GM21717 (cell line): ENCODE measurements around the gene CERK.

Source experiments
- ATAC-seq: cut with Tn5 transposase; IDR thresholded peaks from one replicate; pipeline ENCODE4 v1.9.1; 2021; ENCODE audit warnings: mild to moderate bottlenecking, moderate library complexity; ENCODE audit not compliant: unreplicated experiment

CERK gene

DNA sequence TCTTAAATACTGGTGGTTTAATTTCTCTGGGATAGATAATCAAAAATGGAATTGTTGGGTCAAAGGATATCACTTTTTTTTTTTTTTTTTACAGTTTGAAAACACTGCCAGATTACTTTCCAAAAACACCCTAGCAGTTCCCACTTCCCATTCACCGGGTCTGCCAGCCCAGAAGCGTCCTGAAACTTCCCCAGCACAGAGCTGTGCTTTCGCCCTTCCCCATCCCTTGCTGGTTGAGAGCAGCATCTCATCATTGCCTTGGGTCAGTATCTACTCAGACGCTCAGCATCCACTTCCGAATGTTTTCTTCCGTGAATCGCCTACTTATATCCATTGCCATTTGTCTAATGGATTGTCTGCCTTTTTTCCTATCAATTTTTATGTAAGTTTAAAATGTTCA is 5.5 kb downstream of the CERK start:
- ATAC-seq, result no peak

DNA sequence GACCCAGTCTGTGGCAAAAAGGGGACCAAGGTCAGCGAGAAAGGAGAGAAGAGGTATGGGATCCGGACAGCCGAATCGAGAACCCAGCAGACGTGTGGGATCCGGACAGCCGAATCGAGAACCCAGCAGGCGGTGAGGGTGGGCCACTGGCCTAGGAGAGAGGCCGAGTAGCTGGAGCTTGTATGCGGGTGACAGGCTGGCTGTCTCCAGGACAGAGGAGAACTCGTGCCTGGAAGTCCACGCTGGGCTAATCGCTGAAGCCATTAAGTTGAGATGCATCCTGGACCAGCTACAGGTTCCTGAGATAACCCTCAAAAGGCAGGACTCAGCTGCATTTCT is 6.0 kb downstream of the CERK start:
- ATAC-seq, result no peak

DNA sequence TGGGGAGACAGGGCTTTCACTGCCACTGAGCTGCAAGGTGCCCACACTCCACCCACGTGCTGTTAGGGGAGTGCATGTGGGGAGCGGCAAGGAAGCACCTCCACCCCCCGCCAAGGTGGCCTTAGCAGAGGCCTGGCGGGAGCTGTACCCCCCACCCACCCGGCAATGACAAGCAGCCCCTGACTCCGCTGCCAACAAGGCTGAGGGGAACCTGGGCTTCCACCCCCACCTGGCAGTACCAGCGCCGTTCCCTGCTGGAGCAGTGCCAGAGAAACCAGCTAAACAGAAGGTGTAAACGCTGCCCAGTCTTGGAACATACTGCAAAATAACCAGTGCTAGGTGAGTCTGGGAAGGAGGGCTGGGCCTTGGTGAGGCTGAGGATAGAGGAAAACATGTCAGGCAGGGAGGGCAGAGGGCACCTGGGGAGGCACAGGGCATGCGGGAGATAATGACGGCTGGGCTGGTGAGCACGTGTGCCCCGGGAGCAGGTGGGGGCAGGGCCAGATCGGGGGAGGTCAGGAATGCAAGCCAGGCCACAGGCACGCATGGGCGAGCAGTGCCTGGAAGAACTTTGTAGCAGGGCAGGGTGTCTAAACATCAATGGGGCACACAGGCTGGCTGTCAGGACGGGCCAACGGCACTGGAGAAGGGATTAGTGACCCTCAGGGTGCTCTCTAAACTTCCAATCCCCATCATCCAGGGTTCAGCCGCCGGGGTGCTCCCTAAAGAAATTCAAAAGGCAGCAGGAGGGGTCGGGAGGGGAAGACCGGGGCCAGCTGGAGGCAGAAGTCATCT is 6.6 kb downstream of the CERK start:
- ATAC-seq, result no peak

DNA sequence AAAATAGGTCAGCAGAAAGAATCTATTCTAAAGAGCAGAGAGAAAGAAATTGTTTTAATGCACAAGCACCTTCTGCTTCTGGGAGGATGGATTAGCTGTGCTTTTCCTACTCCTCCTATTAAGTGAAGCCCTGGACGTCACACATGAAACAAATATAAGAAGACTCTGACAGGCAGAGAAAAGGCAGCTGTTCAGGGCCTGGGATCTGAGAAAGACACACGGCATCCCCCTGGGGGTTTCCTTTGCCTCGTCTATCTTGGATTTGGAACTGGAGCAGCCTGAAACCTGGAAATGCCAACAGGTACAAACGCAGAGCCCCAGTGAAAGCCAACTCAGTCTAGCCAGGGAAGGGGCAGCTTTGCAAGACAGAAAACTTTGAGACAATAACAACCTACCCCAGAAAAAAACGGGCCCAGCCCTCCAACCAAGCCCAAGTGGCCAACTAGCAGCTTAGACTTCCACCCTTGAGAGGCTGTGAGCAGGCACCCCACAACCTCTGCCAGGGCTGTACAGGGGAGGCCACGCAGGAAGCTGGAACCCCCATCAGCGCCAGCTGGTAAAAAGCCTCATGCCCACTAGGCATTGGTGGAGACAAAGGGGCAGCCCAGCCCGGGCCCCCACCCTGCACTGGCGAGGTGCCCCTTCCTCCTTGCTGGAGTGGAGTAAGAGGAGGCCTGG is 7.3 kb downstream of the CERK start:
- no peak for ATAC-seq

DNA sequence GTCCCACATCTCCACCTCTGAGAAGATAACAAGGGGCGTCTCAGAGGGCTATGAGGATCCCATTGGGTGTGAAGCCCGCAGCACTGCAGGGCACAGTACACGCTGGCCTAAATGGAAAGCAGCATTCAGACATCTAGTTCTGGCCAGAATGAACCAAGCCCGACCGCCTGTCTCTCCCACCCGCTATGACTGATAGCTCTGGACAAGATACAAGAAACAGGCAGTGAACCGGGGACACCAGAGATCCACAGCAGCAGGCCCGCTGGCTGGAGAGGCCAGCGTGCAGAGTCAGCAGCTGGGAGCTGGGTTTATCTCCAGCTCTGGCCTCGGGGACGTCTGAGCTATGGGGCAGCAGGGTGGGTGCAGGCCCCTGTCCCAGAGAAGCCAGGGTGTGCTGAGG is 9.6 kb downstream of the CERK start:
- no peak for ATAC-seq

DNA sequence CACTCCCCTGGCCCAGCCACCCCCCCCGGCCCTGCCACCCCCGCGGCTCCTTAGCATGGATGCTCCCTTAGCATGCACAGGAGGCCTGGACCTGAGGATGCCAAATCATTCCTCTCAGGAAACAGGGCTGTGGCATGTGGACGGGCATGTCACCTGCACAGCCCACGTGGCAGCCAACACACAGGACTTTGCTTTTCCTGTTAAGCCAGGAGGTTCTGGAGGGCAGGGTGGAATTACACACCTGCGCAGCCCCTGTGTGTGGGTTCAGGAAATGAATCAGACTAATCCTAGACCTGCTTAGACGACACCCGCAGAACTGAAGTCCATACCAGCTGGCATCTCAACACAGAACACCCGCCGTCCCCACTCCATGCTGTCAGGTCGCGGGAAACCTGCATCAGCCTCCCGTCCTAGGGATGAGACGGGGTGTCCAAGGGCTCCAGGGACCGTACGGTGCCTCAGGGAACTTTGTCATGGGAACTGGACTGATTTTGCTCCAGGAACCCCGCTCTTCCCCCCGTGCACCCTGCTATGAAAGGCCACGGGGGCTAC is 10.2 kb downstream of the CERK start:
- ATAC-seq, result no peak

DNA sequence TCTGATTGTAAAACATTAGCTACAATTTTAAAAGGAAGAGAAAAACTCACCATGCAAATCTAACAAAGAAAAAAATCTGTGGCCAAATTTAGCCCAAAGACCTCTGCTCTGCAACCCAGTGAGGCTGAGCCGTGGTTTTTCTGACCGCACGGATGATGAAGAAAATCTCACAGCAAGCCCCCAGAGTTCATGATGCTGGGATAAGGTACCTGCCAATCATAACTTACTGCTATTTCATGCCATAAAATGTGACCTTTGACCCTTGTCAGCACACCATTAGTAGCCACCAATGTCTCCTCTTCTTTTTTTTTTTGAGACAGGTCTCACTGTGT is 11.1 kb downstream of the CERK start:
- ATAC-seq, result no peak

DNA sequence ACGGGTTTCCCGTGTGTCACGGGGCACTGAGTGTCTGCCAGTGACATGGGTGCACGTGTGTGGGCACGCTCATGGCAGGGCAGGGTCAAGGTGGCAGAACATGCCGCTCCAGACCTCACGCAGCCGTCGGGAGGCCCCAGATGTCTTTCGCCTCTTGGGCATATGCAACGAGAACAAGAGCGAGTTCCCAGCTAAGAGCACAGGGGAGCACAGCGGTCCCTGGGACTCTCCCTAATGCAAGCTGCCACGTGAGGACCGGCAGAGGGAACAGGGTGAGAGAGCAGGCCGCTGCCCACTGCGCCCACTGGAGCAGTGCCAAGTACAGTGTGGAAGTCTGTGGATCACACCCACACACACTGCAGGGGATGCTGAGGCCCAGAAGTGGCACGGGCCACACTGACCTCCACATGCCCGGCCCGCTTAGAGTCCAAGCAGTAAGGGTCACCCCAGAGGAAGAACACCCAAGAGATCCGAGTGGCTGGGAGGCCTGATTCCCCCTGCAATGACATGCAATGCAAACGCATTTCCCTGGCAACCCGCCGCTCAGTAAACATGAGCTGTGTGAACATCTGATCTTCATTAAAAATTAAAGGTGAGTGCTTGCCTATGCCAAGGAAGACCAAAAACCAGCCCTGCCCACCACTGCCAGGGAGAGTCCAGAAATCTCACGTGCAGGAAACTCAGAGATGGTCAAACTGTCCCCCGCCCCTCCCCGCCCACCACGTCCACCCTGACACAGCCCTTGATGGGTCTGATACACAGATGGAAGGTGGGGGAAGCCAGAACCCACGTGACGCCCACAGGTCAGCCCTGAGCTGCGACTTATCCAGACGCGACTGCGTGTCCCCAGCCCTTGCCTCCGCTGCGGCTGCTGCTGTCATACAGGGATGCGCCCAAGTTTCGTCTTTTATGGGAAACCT is 11.7 kb downstream of the CERK start:
- ATAC-seq, result no peak

DNA sequence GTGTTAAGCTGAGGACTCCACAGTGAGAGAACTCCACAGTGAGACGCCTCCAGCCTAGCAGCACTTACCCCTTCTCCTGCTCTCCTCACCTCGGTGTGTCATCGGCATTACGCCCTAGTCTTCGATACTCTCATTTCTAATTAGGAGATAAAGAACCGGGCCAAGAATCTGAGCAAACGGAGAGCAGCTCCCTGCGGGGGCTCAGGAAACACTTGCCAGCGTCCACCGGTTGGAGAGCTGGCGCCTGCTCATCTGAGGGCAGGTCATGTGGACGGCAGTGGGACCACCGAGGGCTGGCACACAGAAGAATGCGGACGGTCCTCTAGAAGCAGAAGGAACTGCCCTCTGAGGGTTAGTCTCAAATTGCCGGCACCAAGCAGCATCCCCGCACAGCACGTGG is 13.0 kb downstream of the CERK start:
- ATAC-seq, result no peak

DNA sequence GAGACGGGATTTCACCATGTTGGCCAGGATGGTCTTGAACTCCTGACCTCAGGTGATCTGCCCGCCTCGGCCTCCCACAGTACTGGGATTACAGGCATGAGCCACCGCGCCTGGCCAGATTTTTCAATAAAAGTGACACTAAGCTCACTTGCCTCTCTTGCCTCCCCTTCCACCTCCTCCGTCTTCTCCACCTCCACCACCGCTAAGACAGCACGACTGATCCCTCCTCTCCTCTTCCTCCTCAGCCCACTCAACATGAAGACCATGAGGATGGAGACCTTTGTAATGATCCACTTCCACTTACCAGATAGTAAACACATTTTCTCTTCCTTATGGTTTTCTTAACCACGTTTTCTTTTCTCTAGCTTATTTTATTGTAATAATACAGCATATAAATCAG is 14.2 kb downstream of the CERK start:
- ATAC-seq, result no peak

DNA sequence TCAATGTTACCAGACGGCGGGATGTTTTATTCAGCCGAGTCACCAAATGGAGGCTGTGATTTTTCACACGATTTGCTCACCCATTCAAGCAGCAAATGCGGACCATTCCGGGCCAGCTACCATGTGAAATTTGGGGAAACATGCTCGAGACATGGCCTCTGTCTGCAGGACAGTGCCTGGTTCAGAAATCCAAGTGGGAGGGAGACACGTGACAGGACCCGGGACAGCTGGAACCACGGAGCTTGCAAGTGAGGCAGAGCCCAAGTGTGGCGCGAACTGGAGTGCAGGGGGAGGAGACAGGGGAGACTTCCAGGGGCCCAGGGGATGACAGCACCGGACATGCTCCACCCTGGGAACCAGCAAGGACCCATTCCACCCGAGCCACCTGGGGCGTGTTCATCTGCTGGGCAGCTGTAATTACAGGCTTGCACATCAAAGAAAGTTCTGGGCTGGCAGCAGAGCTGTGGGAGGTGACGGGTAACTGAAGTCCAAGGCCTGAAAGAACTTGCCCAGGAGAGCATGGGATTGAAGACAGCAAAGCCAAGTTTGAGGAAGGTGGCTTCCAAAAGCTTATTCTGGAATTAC is 16.5 kb downstream of the CERK start:
- no peak for ATAC-seq

DNA sequence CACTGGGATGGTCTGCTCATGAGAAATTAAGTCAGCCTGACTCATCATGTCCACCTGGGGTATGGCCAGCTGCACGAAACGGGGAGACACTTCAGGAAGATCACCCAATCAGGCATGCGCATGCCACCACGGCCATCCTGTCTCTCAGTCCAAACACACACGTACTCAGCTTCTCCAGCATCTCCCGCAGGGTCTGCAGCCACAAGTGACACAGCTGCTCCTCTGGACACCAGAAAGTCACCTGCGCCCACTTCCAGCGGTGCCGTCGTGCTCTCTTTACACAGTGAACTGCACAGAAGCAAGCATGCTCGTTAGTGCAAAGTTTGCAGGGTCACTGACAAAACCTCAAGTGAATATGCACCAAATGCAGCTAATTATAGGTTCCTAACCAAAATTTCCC is 18.1 kb downstream of the CERK start:
- no peak for ATAC-seq

DNA sequence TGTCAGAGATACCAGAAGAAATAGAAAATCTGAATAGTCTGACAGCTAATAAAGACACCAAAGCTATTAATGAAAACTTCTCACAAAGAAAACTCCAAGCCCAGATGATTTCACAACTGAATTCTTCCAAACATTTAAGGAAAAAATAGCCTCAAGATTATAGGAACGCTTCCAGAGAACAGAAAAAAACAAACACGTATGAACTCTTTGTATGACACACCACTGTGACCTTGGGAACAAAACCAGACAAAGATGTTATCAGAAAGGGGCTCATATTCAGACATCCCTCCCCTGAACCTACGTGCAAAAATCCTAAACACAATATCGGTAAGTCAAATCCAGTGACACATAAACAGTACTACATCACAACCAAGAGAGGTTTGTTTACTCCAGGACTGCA is 23.5 kb downstream of the CERK start:
- ATAC-seq, result no peak

DNA sequence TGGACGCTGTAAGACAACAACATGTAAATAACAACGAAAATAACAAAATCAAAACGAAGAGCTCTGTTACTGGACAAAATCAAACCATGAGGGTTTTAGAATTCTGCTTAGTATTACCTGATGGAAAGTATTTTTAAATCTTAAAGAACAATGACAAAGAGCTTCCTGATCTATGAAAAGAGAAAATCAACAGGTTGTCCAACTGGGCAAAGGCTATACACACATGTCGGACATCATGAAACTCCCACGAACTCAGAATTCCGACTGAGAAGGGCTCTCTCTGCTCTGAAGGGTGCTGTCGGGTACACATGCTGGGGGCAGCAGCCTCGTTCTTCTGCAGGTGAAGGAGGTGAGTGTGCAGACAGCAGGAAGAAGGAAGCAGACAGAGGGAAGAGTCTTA is 25.8 kb downstream of the CERK start:
- ATAC-seq, result no peak

DNA sequence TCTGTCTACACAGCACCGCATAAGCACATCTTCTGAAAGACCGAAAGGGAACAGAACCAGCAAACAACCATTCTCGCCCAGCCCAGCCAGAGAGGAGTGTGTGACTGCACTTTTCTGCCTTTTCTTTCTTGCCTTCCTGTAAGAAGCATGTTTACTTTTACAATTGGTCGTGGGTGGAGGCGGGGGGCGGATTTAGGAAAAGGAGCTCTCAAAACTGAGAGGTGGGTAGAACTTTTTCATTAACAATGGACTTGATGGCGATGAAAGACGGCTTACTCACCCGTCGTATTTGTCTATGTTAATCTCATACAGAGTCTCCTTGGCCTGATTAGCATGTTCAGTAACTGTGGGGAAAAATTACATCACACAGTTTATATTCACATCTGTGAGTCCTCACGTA is 27.2 kb downstream of the CERK start:
- ATAC-seq, result no peak

DNA sequence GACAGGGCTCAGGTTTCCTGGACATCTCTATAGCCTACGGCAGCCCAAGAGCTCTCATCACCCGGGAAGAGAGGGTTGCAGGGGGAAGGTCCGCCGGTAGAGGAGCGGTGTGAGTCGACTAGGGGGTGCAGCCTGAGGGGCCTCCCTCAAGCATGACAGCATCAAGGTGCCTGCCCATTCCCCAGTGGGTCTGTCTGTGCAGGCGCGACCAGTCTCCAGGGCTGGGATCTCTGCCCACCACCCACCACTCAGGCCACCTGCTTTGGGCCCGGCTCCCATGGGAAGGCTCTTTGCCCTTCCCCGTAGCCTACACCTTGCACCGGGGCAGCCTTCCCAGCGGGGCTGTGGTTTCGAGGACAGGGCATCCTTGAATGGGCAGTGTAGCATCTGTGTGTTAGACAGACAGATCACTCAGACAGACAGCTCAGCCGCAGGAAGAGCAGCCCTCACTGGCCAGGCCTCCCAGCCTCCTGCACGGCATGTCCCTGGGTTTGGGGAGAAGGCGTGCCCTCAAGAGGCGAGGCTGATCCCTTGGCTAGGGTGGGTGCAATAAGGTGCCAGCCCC is 29.2 kb downstream of the CERK start:
- no peak for ATAC-seq

DNA sequence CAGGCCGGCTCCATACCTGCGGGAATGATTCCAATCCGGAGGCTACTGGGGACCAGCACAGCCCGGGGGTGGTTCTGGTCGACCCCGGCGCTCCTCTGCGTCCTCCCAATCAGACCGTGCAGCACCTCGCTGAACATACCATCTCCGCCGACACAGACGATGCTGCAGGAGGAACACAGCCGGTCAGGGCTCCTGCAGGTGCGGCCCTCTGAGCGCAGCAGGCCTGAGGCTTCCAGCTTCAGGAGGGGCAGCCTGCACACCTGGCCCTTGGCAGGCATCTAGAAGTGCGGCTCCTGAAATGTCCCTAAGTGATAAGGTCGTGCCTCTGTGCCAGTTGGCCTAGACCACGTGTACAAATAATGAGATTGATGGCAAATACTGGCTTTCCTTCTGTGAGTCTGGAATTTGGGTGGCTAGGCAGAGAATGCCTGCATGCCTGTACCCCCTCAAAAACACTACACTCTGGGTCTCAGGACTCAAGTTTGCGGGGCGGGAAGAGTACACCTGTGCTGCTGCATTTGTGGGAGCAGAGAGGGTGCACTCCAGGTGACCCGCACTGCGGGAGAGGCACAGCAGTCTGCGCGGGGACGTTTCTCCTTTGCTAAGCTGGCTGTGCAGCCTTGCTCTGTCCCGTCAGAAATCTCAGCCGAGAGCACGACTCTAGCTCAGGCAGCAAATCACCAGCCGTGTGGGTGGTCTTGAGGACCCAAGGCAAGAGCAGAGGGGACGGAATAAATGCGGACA is 30.1 kb downstream of the CERK start:
- ATAC-seq, result no peak

DNA sequence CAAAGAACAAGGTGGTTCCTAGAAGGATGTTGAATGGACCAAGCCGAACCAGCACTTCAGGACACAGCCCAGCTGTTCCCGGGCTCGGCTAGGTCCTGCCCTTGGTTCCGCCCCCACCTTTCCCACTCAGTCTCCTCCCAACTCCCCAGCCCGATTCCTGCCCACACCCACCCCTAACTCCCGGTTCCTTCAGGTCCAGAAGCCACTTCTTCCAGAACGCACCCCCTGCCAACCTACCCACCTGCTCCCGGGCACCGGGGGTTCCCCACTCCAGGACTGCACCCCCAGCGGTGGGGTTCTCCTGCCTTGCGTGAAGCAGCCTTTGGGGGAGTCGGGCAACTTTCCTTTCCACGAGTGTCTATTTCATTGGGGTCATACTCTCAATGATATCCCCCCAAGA is 30.7 kb downstream of the CERK start:
- ATAC-seq, result no peak

DNA sequence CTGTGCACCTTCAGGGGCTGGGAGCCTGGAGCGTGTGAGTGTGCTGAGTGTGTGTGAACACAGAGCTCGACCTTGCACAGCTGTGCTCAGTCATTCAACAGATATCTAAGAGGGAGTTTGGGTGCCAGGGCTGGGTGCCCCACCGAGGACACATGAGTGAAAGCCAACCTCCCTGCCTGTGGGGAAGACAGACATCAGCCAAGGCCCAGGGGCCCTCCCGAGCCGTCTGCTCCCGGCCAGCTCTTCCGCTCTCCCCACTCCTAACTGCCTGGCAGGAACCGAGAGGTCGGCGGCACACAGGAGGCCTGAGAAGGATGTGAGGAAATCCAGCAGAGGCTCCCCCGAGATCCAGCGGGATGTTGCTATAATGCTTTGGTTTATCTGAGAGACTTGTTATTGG is 32.0 kb downstream of the CERK start:
- no peak for ATAC-seq

DNA sequence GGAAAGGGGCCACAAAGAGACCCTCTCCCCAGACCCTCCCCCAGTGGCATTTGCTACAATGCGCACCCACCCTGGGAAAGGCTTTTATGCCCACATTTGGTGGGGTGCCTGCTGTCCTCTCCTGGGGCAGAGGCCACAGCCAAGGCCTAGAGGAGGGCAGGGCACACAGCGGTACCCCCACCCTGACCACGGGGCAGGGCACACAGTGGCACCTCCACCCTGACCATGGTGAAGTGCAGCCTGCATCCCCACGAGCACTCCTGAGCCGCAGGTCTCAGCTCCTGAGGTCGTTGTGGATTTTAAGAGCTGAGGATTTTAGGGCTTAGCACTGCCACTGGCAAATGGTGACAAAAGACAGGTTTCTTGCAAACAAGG is 34.1 kb downstream of the CERK start:
- no peak for ATAC-seq
